Stimulated activated CD8-positive, alpha-beta memory T cell treated with anti-CD3 and anti-CD28 coated beads, Interleukin-4, amount 100 ng/mL, for 1 hour (primary cell): ENCODE data around the gene KDM5C.
"Not testable (repeated sequence)": the region's sequence is repeated elsewhere in the genome, so short reads cannot be mapped to it uniquely, and the experiment has no call there.

ENCODE experiments used
- DNase-seq, 2 donors: peaks; one replicate each; pipeline ENCODE4 v3.0.0-alpha.2; 2020; ENCODE audit warnings: low read depth in 2 of 2, low spot score in 1 of 2

KDM5C gene

GRCh38 chrX:53194308-53194707, 30.7 kb downstream of the KDM5C start:
- no peak for DNase-seq

DNA sequence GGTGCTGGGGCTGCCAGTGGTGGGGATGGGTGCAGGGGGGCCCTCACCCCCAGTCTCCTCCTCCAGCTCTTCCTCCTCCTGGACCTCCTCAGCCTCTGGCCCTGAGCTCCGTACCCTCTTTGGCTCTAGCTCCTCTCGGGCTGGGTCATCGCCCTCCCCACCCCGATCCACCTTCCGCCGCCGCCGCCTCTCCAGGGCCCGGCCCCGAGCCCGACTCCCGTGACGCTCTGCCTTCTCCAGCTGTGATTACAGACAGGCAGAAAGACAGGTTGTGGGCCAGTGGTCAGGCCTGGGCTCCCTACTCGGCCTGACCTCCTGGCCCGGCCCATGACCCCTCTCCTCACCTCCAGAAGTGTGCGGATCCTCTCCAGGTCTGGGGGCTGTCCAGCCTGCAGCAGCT, 31.9 kb downstream of the KDM5C start:
- DNase-seq, result no peak

- no peak for DNase-seq
Observed at GRCh38 chrX:53190363-53190960, 34.5 kb downstream of the KDM5C start.

DNA sequence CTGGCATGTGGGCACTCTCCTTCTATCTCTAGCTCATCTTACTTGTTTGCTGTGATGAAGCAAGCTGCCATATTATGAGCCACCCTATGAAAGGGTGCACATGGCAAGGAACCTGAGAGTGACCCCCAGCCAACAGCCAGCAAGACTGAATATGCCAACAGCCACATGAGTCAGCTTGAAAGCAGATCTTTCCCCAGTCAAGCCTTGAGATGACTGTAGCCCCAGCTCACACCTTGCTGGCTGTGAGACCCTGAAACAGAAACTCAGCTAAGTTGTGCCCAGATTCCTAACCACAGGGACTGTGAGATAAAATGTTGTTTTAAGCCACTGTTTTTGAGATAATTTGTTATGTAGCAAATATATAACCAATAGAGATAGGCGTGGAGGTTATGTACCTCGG, 36.2 kb downstream of the KDM5C start:
- no peak for DNase-seq

GRCh38 chrX:53186351-53186750, 38.7 kb downstream of the KDM5C start:
- no peak for DNase-seq

- no peak for DNase-seq
Observed at GRCh38 chrX:53184836-53185235, 40.2 kb downstream of the KDM5C start.

DNA sequence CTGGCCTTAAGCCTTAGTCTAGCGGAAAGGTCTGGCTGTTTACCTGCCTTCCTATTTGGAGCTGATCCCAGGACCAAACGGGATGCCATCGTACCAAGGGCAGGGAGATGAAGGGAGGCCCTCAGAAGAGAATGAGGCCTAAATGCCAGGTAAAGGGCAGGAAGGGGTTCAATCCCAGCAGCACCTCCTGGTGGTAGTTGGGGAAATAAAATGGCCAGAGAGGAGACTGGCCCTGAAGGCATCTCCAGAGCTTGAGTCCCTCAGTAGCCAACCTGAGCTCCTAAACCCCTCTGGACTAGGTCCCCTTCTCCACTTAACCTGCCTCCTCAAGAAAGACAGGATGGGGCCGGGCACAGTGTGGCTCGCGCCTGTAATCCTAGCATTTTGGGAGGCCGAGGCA, 53.7 kb downstream of the KDM5C start:
- no peak for DNase-seq

DNA sequence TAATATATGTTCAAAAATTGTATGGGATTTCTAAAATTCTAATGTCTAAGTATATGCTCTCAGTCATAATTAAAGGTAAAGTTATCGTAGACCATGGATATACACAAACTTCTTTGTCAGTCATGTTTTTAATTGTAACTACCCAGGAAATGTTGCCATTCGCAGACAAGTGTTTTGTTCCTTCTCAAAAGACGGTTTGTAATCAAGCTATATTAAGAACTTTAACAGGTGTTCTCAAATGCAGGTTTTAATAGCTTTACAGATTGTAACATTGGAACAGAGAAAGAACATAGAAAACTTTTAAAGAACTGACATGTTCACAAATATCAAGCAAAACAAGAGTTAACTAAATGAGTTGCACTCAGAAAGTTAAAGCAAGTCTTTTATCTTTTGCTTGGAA, 58.9 kb downstream of the KDM5C start:
- DNase-seq, result no peak

- DNase-seq, result not testable (repeated sequence)
Observed at GRCh38 chrX:53164566-53164965, 60.4 kb downstream of the KDM5C start.

DNA sequence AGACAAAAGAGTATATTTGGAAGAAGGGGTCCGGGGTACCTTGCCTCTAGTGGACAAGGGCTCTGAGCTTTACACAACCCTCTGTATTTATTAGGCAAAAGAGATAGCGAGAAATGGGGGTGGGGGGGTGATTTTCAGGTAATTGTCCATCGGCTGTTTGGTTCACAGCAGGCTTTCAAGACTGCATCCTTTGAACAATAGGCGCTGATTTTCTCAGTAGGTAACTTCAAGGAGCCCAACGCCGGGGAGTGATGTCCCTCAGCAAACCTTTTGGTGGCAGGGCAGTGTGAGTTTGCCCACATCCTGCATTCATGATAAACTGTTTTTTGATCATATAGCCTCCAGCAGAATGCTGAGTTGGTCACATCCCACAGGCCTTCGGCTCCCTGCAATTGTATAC, 61.6 kb downstream of the KDM5C start:
- no peak for DNase-seq

DNA sequence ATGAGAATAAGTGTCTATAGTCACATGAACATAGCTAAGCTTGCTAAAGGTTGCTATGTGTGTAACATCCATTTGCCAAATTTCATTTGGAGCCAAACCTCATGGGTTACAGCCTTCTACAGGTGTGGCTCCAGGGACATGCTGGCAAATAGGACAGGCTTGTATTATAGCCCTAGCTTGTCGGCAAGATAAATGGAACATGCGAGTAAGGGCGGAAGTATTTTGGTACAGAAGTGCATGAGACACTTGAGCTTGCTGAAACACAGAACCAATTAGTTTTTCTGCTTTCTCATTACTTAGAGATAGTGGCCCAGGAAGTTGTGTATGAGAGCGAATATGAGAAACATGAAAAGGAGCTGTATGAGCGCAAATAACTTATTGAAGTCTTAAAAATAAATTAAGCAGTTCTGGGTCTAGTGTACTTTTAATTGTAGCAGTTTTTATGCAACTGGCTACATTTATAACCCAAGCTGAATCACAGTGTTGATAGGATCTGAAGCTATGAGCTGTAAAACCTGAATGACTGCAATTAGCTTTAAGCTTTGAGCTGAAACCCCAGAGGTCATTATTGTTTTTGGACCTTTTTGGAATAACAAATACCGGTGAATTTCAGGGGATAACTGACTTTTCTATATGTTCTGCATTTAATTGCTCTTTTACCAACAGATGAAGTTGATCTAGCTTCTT, 64.6 kb downstream of the KDM5C start:
- no peak for DNase-seq

GRCh38 chrX:53159184-53159583, 65.8 kb downstream of the KDM5C start:
- DNase-seq, result no peak

DNA sequence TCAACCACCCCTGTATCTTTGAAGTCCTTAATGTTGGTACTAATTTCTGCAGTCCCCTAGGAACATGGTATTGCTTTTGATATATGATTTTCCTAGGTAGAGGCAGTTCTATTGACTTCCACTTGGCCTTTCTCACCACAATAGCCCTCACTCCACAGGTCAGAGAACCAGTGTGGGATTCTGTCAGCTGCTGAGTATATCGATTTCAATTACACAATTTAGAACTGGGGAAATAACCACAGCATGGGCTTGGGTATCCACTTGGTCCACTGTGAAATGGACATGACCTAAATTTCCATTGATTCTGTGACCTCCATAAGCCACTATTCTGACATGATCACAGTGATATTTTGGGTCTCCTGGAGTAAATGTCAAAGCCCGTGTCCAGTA, 68.8 kb downstream of the KDM5C start:
- no peak for DNase-seq

GRCh38 chrX:53155512-53156206, 69.3 kb downstream of the KDM5C start:
- DNase-seq, result no peak

DNA sequence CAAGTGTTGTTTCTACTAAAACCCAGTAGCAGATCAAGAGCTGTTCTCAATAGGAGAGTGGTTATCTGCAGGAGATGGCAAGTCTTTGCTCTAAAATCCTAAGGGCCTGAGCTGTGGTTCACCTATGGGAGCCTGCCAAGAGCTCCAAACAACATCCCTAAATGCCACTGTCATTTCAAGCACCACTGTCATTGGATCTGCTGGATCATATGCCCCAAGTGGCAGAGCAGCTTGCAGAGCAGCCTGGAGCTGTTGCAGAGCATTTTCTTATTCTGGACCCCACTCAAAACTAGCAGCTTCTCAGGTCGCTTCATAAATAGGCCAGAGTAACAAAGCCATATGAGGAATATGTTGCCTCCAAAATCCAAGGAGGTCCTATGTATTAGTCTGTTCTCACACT, 71.4 kb downstream of the KDM5C start:
- no peak for DNase-seq
